Duodenal mucosa (tissue), 2 donors: Measurements from ENCODE around the gene MAN1A1.
"Not testable (repeated sequence)": the region's sequence is repeated elsewhere in the genome, so short reads cannot be mapped to it uniquely, and the experiment has no call there.

Source experiments
- H3K27ac ChIP-seq: one replicate; pipeline ENCODE4 v1.7.0; 2013; ENCODE audit warnings: low read depth, low read length
- H3K27me3 ChIP-seq, 2 donors: one replicate each; pipeline ENCODE4 v1.7.0; 2013; ENCODE audit warnings: low read length in 2 of 2, control low read depth in 1 of 2; ENCODE audit not compliant: insufficient read depth in 2 of 2, control insufficient read depth in 1 of 2
- H3K36me3 ChIP-seq, 2 donors: one replicate each; pipeline ENCODE4 v1.7.0; 2013; ENCODE audit warnings: low read length in 2 of 2, control low read depth in 1 of 2; ENCODE audit not compliant: insufficient read depth in 2 of 2, control insufficient read depth in 1 of 2
- H3K4me1 ChIP-seq, 2 donors: one replicate each; pipeline ENCODE4 v1.7.0; 2013; ENCODE audit warnings: low read length in 2 of 2, control low read depth in 1 of 2; ENCODE audit not compliant: insufficient read depth in 2 of 2, control insufficient read depth in 1 of 2
- H3K4me3 ChIP-seq, 2 donors: one replicate each; pipeline ENCODE4 v1.7.0; 2013; ENCODE audit warnings: low read length in 2 of 2, low read depth in 1 of 2
- H3K9ac ChIP-seq, 2 donors: one replicate each; pipeline ENCODE4 v1.7.0; 2013; ENCODE audit warnings: low read length in 2 of 2, low read depth in 1 of 2
- H3K9me3 ChIP-seq, 2 donors: one replicate each; pipeline ENCODE4 v1.7.0; 2013; ENCODE audit warnings: low read length in 2 of 2, control low read depth in 1 of 2; ENCODE audit not compliant: control insufficient read depth in 1 of 2

Gene MAN1A1

GRCh38 chr6:119349361-119350201 lies at the start of gene MAN1A1:
Gene MAN1A1, minus strand, starts transcription at chr6:119349761. Its CDS starts 696 bp downstream, at chr6:119349065.
- Histone ChIP-seq H3K9me3 (no peaks in the 10 kb centered on the region), H3K36me3 (no peaks in the 10 kb centered on the region), H3K9ac (peak within 1 kb of the TSS; percentile 70 to 94), H3K27ac (peak within 1 kb of the TSS; percentile 89), H3K4me3 (peak within 1 kb of the TSS; percentile 94), H3K4me1 (peaks cover 24 to 34% of the 10 kb centered on the region in 2 donors), H3K27me3 (no peaks in the 10 kb centered on the region)

GRCh38 chr6:119395192-119395591 lies 45.6 kb upstream of the MAN1A1 start:
- no peak overlapping the region for H3K4me3 ChIP-seq
- H3K9me3 ChIP-seq, result peaks cover 0 to 20% of the 10 kb centered on the region in 2 donors
- no peak overlapping the region for H3K27ac ChIP-seq
- H3K27me3 ChIP-seq, result no peaks in the 10 kb centered on the region
- H3K36me3 ChIP-seq, result no peaks in the 10 kb centered on the region
- no peaks in the 10 kb centered on the region for H3K4me1 ChIP-seq
- no peak overlapping the region for H3K9ac ChIP-seq

- Histone ChIP-seq H3K27me3 (no peaks in the 10 kb centered on the region), H3K9me3 (no peaks in the 10 kb centered on the region), H3K36me3 (no peaks in the 10 kb centered on the region)
Observed at GRCh38 chr6:119390247-119390793, 40.8 kb upstream of the MAN1A1 start.

GRCh38 chr6:119385994-119386393 lies 36.4 kb upstream of the MAN1A1 start:
- Histone ChIP-seq H3K4me1 (no peaks in the 10 kb centered on the region), H3K27ac (no peak overlapping the region), H3K36me3 (no peaks in the 10 kb centered on the region), H3K4me3 (no peak overlapping the region), H3K27me3 (no peaks in the 10 kb centered on the region), H3K9ac (no peak overlapping the region), H3K9me3 (no peaks in the 10 kb centered on the region)

More at GRCh38 chr6:119390247-119390793, 40.8 kb upstream of the MAN1A1 start:
- Histone ChIP-seq H3K9ac (no peak overlapping the region), H3K27ac (no peak overlapping the region), H3K4me3 (no peak overlapping the region), H3K4me1 (no peaks in the 10 kb centered on the region)

GRCh38 chr6:119384444-119384843 lies 34.9 kb upstream of the MAN1A1 start:
- no peaks in the 10 kb centered on the region for H3K9me3 ChIP-seq

GRCh38 chr6:119379809-119380208 lies 30.2 kb upstream of the MAN1A1 start:
- H3K27ac ChIP-seq, result no peak overlapping the region

More at GRCh38 chr6:119384444-119384843, 34.9 kb upstream of the MAN1A1 start:
- Histone ChIP-seq H3K27me3 (no peaks in the 10 kb centered on the region), H3K36me3 (no peaks in the 10 kb centered on the region), H3K4me3 (no peak overlapping the region), H3K4me1 (no peaks in the 10 kb centered on the region), H3K9ac (no peak overlapping the region), H3K27ac (no peak overlapping the region)

GRCh38 chr6:119377043-119377442 lies 27.5 kb upstream of the MAN1A1 start:
- not testable (repeated sequence) for H3K4me1 ChIP-seq, H3K27ac ChIP-seq, H3K27me3 ChIP-seq, H3K4me3 ChIP-seq, H3K36me3 ChIP-seq, H3K9ac ChIP-seq, H3K9me3 ChIP-seq

More at GRCh38 chr6:119379809-119380208, 30.2 kb upstream of the MAN1A1 start:
- no peaks in the 10 kb centered on the region for H3K36me3 ChIP-seq
- H3K9ac ChIP-seq, result no peak overlapping the region
- no peak overlapping the region for H3K4me3 ChIP-seq
- no peaks in the 10 kb centered on the region for H3K4me1 ChIP-seq
- H3K27me3 ChIP-seq, result no peaks in the 10 kb centered on the region
- H3K9me3 ChIP-seq, result no peaks in the 10 kb centered on the region

- H3K4me1 ChIP-seq, result no peaks in the 10 kb centered on the region
- no peaks in the 10 kb centered on the region for H3K9me3 ChIP-seq
- no peak overlapping the region for H3K9ac ChIP-seq
- H3K4me3 ChIP-seq, result no peak overlapping the region
- no peaks in the 10 kb centered on the region for H3K36me3 ChIP-seq
- no peak overlapping the region for H3K27ac ChIP-seq
- H3K27me3 ChIP-seq, result no peaks in the 10 kb centered on the region
Observed at GRCh38 chr6:119370080-119370479, 20.5 kb upstream of the MAN1A1 start.

- H3K4me1 ChIP-seq, result no peaks in the 10 kb centered on the region
- no peaks in the 10 kb centered on the region for H3K36me3 ChIP-seq
- H3K27ac ChIP-seq, result no peak overlapping the region
Observed at GRCh38 chr6:119368921-119369320, 19.4 kb upstream of the MAN1A1 start.

GRCh38 chr6:119361209-119361608 lies 11.6 kb upstream of the MAN1A1 start:
- Histone ChIP-seq H3K9me3 (no peaks in the 10 kb centered on the region), H3K4me1 (no peaks in the 10 kb centered on the region), H3K9ac (no peak overlapping the region), H3K27me3 (no peaks in the 10 kb centered on the region), H3K27ac (no peak overlapping the region), H3K4me3 (no peak overlapping the region), H3K36me3 (no peaks in the 10 kb centered on the region)

More at GRCh38 chr6:119368921-119369320, 19.4 kb upstream of the MAN1A1 start:
- no peaks in the 10 kb centered on the region for H3K27me3 ChIP-seq
- H3K9ac ChIP-seq, result no peak overlapping the region
- no peaks in the 10 kb centered on the region for H3K9me3 ChIP-seq
- H3K4me3 ChIP-seq, result no peak overlapping the region
